CD4-positive, alpha-beta T cell treated with Interferon alpha-2 for 1 hour (primary cell): ENCODE results near the gene VWF.

Experiments used
- DNase-seq, 2 donors: peaks; one replicate each; pipeline ENCODE4 v3.0.0-alpha.2; 2020 to 2022

VWF gene

GRCh38 chr12:5905757-5906156, 218.7 kb downstream of the VWF start:
- DNase-seq: no peak

GRCh38 chr12:5904969-5905368, 219.5 kb downstream of the VWF start:
- DNase-seq: no peak

- DNase-seq: no peak
Measured at GRCh38 chr12:5904441-5904840, 220.0 kb downstream of the VWF start.

DNA sequence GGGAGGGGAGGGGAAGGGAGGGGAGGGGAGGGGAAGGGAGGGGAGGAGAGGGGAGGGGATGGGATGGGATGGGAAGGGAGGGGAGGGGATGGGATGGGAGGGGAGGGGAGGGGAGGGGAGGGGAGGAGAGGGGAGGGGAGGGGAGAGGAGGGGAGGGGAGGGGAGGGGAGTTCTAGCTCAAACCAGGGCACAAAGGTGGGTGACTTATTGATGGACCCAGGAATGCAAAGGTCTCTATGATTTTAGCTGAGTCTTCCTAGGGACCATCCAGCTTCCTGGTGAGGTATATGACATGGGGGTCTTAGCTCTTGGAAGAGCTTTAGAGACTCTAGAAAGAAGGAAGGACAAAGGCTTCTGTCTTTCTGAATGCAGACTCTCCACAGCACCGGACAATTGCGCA, 221.7 kb downstream of the VWF start:
- DNase-seq: no peak

GRCh38 chr12:5901416-5901815, 223.1 kb downstream of the VWF start:
- DNase-seq: no peak

- no peak for DNase-seq
Measured at GRCh38 chr12:5900533-5901205, 223.8 kb downstream of the VWF start.

DNA sequence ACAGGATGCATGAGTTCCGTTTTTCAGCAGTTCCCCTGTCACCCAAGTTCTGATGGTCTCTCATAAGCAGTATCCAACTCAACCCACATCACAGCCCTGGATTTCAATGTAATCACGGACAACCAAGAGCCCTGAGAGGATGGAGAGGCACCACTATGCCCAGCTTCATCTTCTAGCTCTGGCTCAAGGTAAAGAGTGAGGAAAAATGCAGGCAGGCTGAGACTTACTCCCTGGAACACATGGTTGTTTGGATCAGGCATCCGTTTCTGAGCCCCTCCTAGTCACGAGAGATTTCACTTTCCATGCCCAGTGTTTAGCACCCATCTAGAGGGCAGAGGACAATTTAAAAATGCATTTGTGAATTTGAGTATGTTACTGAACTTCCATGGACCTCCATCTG, 224.4 kb downstream of the VWF start:
- DNase-seq: no peak

DNA sequence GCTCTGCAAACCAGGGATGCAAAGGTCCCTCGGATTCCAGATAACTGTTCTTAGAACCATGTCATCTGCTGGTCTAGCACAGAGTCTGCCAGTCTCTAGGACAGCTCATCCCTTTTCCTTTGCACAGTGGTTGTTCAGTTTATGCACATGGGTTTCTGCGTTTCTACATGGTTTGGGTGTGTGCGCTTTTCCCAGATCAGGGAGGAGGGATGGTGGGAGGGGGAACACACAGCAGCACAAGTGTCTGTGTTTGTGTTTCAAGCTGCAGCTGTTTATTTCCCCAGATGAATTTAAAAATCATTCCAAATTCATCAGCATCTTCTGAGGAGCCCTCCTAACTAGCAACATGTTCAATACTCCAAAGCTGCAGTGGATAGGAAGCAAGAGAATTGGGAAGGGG, 224.8 kb downstream of the VWF start:
- DNase-seq: no peak

DNA sequence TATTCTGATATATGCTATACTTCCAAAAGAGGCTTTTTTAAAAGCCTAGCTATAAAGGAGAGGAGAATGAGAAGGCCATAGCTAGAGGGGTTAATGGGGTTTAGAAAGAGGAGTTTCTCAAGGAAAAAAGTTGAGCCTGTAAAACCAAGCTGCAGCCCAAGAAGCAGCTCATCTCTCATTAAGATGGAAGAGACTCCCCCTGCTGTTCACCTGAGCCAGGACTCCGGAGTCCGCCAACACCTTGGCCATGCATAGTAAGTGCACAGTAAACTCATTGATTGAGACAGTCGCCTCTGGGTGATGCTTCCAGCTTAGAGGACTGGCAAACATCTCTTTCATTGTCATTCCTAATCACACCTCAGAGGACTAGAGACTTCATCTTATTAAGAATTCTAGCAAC, 225.6 kb downstream of the VWF start:
- DNase-seq: no peak
